GM21381 (cell line): Measurements from ENCODE around the gene SOCS3.
"Not testable (repeated sequence)": the region's sequence is repeated elsewhere in the genome, so short reads cannot be mapped to it uniquely, and the experiment has no call there.

ENCODE experiments used
- ATAC-seq: cut with Tn5 transposase; IDR thresholded peaks from one replicate; pipeline ENCODE4 v1.9.1; 2021; ENCODE audit warnings: mild to moderate bottlenecking, moderate library complexity; ENCODE audit not compliant: unreplicated experiment

SOCS3 gene

GRCh38 chr17:78313735-78314648, 45.9 kb downstream of the SOCS3 start:
- ATAC-seq: peak; percentile 38

- not testable (repeated sequence) for ATAC-seq
Observed at GRCh38 chr17:78309659-78310255, 50.1 kb downstream of the SOCS3 start.

GRCh38 chr17:78307887-78308638, 51.8 kb downstream of the SOCS3 start:
- no peak for ATAC-seq

- no peak for ATAC-seq
Observed at GRCh38 chr17:78306913-78307312, 53.0 kb downstream of the SOCS3 start.
